OCI-LY1 (cell line): ENCODE results near the gene MPRIP.

ENCODE experiments used
- CTCF ChIP-seq: fragments of 200-600 bp; sonication (generic), shearing (Covaris generic); IDR thresholded peaks from 2 replicates; pipeline ENCODE4 v1.5.1; 2017; ENCODE audit warnings: mild to moderate bottlenecking, antibody characterized with exemption, low read length, moderate library complexity, mixed read lengths
- EZH2 ChIP-seq: fragments of 200-600 bp; sonication (generic), shearing (Covaris generic); IDR thresholded peaks from 2 replicates; pipeline ENCODE4 v1.8.0; 2017; ENCODE audit warnings: borderline replicate concordance, mixed run types, mild to moderate bottlenecking, antibody characterized with exemption, low read length, moderate library complexity, mixed read lengths

DNA sequence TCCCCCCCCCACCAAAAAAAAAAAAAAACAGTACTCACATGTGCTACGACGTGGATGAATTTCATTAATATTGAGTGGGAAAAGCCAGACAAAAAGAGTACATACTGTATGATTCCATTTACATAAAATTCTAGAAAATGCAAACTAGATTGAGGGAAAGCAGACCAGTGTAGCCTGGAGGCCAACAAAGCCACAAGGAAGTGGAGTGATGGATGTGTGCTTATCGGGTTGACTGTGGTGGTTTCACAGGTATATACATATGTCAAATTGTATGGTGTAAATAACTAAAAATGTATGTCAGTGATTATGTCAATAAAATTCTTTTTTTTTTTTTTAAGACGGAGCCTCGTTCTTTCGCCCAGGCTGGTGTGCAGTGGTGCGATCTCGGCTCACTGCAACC lies 165.7 kb downstream of the MPRIP start:
- TF ChIP-seq CTCF (no peak), EZH2 (no peak)
